ENCODE data around the gene OR6C3. TPM values are rescaled to one million over a fixed set of nuclear protein-coding genes. Genes with fewer than 3 reads are reported as not detected.

OR6C3 gene
- not detected in 5 replicates for total RNA-seq (2022; extraction: Qiagen RNA extraction; ENCODE audit: low read depth)

GRCh38 chr12:55330446-55330845, at the start of gene OR6C3:
Gene OR6C3 (plus strand): TSS chr12:55330746. CDS start chr12:55331701, 955 bp downstream.

DNA sequence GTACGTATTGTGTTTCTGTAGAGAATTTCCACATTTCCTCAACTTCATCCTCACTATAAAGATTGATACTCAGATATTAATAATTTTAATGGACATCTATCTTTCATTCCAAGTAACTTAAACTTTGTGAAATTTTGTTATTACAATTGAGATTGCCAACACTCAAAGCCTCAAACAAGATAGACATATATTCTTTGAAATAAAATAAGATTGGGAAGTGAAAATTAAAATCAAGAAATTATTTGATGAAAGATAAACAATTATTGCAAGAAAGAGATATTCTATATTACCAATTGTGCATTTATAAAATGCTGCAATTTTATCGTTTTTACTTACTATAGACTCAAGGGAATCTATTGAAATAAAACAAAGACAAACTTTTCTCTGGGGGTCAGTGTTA, 34.1 kb upstream of the OR6C3 start, which contains the start of gene OR6C6:
TSS of gene OR6C6 (minus strand) at position 101 of the 400 bp plus-strand sequence. CDS start 1,337 bp downstream, outside the sequence.

DNA sequence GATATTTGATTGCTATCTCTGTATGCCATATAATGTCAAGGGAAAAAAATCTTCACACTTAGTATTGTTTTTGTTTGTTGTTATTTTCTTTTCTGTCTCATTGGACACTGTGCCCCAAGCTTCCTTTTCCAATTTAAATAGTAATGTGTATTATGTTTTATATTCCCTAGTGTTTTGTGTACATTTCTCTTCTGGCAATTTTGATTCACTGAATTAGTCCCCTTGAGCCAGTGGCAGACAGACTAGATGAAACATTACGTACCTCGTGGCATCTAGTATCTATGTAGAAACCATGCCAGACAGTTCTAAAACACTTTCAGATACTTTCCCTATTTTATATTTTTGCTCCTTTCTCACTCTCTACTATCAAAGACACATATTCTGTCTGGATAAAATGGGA, 16.5 kb upstream of the OR6C3 start, which contains the start of gene OR6C1:
TSS of gene OR6C1 (plus strand) at position 301 of the 400 bp plus-strand sequence. CDS start 6,257 bp downstream, outside the sequence.

GRCh38 chr12:55362675-55363074, 32.1 kb downstream of the OR6C3 start, which contains the start of gene OR6C75:
Gene OR6C75 (plus strand): TSS chr12:55362975. CDS start chr12:55365111, 2,136 bp downstream.

Other genes with a start within 250 kb of the OR6C3 start
- not detected in 5 replicates for gene OR9K2, start 204.3 kb upstream of the OR6C3 start, total RNA-seq (2022; extraction: Qiagen RNA extraction; ENCODE audit: low read depth)
- gene OR10A7, start 109.7 kb upstream of the OR6C3 start, total RNA-seq (2022; extraction: Qiagen RNA extraction; ENCODE audit: low read depth), result not detected in 5 replicates
- gene OR6C74, start 86.1 kb upstream of the OR6C3 start, total RNA-seq (2022; extraction: Qiagen RNA extraction; ENCODE audit: low read depth), result not detected in 5 replicates
- not detected in 5 replicates for gene OR6C6, start 34.2 kb upstream of the OR6C3 start, total RNA-seq (2022; extraction: Qiagen RNA extraction; ENCODE audit: low read depth)
- gene OR6C1, start 16.4 kb upstream of the OR6C3 start, total RNA-seq (2022; extraction: Qiagen RNA extraction; ENCODE audit: low read depth), result not detected in 5 replicates
- gene OR6C75, start 32.2 kb downstream of the OR6C3 start, total RNA-seq (2022; extraction: Qiagen RNA extraction; ENCODE audit: low read depth), result not detected in 5 replicates
- not detected in 5 replicates for gene OR6C65, start 69.8 kb downstream of the OR6C3 start, total RNA-seq (2022; extraction: Qiagen RNA extraction; ENCODE audit: low read depth)
- not detected in 5 replicates for gene OR6C76, start 95.5 kb downstream of the OR6C3 start, total RNA-seq (2022; extraction: Qiagen RNA extraction; ENCODE audit: low read depth)
- not detected in 5 replicates for gene OR6C2, start 113.3 kb downstream of the OR6C3 start, total RNA-seq (2022; extraction: Qiagen RNA extraction; ENCODE audit: low read depth)
- gene OR6C70, start 139.4 kb downstream of the OR6C3 start, total RNA-seq (2022; extraction: Qiagen RNA extraction; ENCODE audit: low read depth), result not detected in 5 replicates
- not detected in 5 replicates for gene OR6C68, start 161.6 kb downstream of the OR6C3 start, total RNA-seq (2022; extraction: Qiagen RNA extraction; ENCODE audit: low read depth)
- gene OR6C4, start 218.9 kb downstream of the OR6C3 start, total RNA-seq (2022; extraction: Qiagen RNA extraction; ENCODE audit: low read depth), result not detected in 5 replicates
- not detected in 5 replicates for gene OR2AP1, start 241.7 kb downstream of the OR6C3 start, total RNA-seq (2022; extraction: Qiagen RNA extraction; ENCODE audit: low read depth)